GM21717 (cell line): ENCODE data around the gene EGFR.

Source experiments
- ATAC-seq: cut with Tn5 transposase; IDR thresholded peaks from one replicate; pipeline ENCODE4 v1.9.1; 2021; ENCODE audit warnings: mild to moderate bottlenecking, moderate library complexity; ENCODE audit not compliant: unreplicated experiment

Gene EGFR

DNA sequence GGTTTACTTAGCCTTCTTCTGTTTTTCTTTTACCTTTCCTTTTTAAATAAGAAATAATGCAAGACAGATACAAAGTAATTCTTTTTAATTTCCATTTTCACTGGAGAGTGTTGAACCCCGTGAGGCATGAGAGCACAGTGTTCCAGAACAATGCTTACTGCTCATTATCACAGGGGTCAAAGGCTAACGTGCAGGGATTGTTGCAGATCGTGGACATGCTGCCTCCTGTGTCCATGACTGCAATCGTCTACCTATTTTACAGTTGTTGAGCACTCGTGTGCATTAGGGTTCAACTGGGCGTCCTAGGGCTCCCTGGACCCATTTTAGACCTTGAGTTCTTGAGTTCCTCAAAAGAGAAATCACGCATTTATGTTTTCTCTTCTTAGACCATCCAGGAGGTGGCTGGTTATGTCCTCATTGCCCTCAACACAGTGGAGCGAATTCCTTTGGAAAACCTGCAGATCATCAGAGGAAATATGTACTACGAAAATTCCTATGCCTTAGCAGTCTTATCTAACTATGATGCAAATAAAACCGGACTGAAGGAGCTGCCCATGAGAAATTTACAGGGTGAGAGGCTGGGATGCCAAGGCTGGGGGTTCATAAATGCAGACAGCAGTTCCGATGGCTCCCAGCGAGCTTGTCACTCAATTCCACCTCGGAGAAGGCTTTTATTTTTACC lies 124.2 kb downstream of the EGFR start:
- no peak for ATAC-seq

DNA sequence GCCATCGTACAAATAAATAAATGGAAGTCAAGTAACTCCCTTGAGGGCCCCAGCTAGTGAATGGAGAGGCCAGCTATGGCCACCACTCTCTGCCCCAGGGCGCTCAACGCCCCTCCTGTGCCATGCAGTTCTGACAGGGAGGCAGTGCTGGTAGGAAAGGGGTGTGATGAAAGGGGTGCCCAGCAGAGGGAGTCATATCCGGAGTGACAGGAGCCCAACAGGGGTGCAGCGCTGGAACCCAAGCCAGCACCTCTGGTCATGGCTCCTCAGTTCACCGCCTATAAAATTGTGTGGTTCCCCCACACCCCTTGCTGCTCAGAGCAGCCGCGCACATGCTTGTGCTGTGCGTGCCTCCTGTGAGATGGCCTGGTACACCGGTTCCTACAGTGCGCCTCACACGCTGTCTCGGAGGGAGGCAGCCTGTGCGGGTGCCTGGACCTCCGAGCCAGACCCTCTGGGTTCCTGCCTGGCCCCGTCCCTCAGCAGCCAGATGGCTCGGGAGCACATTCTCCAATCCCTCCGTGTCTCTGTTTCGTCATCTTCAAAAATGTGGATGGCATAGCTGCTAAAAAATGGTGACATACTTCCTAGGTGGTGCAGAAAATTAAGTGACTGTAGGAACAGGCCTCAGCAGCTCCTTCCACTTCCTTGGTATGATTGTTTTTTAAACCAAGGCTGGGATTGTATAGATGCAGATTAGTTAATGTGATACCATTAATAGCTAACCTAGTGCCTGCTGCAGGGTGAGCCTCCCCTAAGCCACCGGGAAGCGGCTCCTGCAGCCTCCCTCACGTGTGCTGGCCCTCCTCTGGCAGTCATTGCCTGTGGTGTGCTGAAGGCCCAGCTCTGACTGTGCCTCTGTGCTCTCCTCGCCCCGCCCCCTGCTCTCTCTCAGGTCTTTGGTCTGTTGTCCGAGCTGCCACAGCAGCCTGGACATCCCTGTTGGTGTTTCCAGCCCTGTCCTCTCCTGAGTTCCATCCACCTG lies 125.8 kb downstream of the EGFR start:
- ATAC-seq = no peak

- ATAC-seq = no peak
Observed at GRCh38 chr7:55145606-55146005, 126.8 kb downstream of the EGFR start.

GRCh38 chr7:55147101-55147500 lies 128.3 kb downstream of the EGFR start:
- ATAC-seq = no peak

DNA sequence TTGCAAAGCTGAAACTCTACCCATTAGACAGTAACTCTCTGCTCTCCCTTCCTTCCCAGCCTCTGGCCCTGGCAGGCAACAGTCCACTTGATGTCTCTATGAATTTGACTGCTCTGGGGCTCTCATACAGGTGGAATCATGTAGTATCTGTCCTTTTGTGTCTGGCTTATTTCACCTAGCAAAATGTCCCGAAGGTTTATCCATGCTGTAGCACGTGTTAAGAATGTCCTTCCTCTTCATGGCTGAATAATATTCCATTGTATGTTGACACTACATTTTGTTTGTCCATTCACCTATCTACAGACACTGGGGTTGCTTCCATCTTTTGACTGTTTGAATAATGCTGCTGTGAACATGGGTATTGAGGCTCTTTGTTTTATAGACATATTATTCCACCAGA lies 128.9 kb downstream of the EGFR start:
- no peak for ATAC-seq

- no peak for ATAC-seq
Observed at GRCh38 chr7:55148571-55148970, 129.8 kb downstream of the EGFR start.

DNA sequence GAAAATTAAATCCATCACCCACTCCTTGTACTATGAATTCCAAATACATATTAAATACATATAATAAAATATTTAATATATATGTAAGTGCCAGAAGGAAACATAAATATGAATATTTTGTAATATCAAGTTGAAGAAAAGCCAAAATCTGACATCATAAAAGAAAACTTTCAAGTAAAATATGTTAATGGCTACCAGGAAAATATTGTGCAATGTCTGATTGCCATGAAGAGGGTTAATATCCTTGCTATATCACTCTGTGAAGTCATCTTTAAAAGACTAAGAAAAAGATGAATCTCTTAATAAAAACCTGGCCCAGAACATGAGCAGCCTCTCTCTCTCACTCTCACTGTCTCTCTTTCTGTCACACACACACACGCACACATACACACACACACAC lies 130.2 kb downstream of the EGFR start:
- no peak for ATAC-seq

DNA sequence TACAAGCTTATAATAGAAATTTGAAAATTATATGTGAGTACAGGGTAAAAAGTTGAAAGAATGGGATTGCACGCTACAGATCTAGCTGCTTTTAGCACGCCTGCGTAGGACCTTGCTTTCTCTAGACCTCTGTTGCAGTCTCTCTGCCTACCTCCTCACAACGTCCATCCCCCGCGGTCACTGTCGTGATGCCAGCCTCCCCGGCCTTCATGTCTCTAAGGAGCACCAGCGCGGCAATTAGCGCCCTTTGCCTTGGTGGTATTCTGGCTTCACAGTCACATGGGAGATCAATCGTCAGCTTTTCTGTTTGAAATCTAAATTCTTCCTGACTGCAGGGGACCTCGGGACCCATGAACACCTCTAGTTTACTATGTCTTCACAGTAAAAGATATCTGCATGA lies 131.3 kb downstream of the EGFR start:
- ATAC-seq = no peak

DNA sequence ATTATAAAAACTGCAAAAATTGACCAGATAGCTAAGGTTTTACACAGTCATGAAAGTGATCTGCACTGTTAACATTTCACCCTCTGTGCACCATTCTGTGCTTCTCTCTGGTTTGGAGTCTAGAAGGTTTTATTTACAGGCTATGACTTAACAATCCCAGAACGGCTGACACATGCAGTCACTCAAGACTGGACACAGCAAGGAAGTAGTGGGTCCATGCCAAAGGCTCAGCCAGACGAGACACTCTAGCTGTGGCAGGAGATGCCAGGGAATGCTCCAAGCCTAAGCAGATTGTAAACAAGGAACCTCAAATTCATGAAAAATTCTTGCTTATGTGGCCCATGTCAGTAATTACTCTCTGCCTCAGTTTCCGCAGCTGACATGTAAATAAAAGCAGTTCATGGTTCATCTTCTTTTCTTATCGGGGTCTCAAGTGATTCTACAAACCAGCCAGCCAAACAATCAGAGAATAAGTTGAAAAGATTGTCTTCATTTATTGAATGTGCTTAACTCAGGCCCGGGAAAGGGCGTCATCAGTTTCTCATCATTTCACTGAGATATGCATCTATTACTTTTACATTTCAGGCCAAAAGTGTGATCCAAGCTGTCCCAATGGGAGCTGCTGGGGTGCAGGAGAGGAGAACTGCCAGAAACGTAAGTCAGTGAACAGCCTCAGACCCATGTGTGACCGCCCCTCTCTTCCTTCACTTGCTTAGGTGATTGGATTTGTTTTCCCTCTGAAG lies 132.1 kb downstream of the EGFR start:
- no peak for ATAC-seq

DNA sequence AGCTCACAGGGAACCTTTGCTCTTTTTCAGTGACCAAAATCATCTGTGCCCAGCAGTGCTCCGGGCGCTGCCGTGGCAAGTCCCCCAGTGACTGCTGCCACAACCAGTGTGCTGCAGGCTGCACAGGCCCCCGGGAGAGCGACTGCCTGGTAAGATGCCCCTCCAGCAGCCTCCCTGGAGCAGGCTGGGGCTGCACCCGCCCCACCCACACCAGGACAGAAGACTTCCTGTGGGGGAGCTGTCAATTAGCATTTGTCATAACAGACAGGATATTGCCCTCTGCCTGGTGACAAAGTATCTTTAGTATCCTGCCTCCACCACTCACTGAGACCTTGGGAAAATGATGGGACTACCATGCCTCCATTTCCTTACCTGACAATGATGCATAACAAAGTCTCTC lies 133.7 kb downstream of the EGFR start:
- no peak for ATAC-seq

GRCh38 chr7:55154096-55154495 lies 135.3 kb downstream of the EGFR start:
- ATAC-seq = no peak

- ATAC-seq = no peak
Observed at GRCh38 chr7:55155351-55156117, 136.7 kb downstream of the EGFR start.

- ATAC-seq = no peak
Observed at GRCh38 chr7:55156919-55157763, 138.3 kb downstream of the EGFR start.

DNA sequence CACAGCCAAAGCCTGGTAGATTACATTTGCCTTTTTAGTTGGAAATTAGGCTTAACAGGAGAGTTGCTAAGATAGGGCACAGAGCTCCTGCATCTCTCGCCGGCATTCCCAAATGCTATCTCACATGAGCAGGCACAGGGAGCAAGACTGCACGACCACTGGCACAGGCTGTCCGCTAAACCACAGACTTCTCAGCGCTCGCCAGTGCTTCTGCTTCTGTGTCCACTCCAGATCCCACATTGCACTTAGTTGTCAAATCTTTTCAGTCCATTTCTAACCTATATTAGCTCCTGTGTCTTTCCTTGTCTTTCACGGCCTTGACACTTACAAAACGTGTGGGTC lies 138.9 kb downstream of the EGFR start:
- no peak for ATAC-seq

GRCh38 chr7:55158541-55159382 lies 139.9 kb downstream of the EGFR start:
- ATAC-seq = no peak

DNA sequence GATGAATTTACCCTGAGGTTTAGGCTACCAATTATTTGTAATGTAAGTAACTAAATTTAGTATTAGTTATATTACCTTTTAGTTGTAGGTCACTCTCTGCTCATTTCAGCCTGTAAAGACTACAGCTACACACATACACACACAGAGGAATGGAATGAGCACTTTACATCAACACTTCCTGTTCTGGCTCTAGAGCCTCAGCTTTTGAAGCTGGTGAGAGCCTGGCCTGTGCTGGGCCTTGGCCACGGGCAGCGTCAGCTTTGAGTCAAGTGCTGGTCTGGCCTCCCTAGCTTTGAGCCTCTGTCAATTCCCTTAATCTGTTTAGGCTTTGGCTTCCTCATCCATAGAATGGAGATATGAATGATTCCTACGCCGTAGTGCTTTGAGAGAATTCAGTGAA lies 141.7 kb downstream of the EGFR start:
- ATAC-seq = no peak

DNA sequence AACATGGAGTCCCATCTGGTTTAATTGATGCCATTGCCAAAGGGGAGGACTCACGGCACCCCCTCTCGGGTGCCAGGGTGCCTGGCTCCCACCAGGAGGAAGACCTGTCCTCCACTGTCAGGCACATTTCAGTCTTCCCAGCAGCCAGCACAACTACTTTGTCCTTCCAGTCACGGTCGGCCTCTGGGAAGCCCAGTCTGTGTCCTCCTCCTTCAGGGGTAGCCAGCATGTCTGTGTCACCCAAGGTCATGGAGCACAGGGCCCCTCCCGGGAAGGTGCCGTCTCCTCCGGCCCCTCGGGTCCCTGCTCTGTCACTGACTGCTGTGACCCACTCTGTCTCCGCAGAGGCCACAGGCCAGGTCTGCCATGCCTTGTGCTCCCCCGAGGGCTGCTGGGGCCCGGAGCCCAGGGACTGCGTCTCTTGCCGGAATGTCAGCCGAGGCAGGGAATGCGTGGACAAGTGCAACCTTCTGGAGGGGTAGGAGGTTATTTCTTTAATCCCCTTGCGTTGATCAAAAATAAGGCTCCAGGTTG lies 142.4 kb downstream of the EGFR start:
- ATAC-seq = no peak

DNA sequence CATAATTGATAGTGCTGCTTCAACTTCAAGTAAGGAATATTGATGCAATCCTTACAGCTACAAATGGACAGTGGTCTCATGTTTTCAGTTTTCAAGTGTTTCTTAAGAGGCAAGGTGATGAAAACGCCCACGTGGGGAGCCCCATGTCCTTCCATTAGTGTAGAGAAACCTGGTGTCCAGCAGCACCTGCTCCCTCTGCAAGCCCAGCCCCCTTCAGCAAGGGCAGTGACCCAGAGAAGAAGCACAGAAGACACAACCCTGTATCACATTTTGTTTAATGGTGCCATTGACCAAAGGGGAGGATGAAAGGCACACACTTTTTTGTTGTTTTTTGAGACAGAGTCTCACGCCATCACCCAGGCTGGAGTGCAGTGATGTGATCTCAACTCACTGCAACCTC lies 143.7 kb downstream of the EGFR start:
- ATAC-seq = no peak

- no peak for ATAC-seq
Observed at GRCh38 chr7:55163733-55164132, 144.9 kb downstream of the EGFR start.
